AG04450 (cell line): ENCODE results near the gene CCNL2. TPM values are rescaled to one million over a fixed set of nuclear protein-coding genes. Genes with fewer than 3 reads are reported as not detected.

Experiments
- CTCF ChIA-PET: fragments of 300-600, 350-600 bp; formaldehyde crosslinking; extraction: SDS; loops from one replicate; lab custom pipeline; 2022; ENCODE audit warnings: antibody characterized with exemption, inconsistent platforms; lab: Charles Lee
- POLR2A ChIA-PET: fragments of 350-600 bp; formaldehyde crosslinking; extraction: SDS; loops from one replicate; lab custom pipeline; 2021; ENCODE audit warnings: antibody characterized with exemption, inconsistent platforms; lab: Yijun Ruan, JAX
- DNase-seq: peaks from one replicate; pipeline ENCODE4 v3.0.0-alpha.2; 2011; ENCODE audit warnings: low read depth, low spot score
- H3K27ac ChIP-seq: one replicate; pipeline ENCODE4 v1.5.1; 2012; ENCODE audit warnings: low read depth, low read length, control low read depth
- H3K27me3 ChIP-seq: one replicate; pipeline ENCODE4 v1.6.0; 2012; ENCODE audit warnings: low read length; ENCODE audit not compliant: control insufficient read depth, insufficient read depth
- H3K4me3 ChIP-seq: 2 replicates; pipeline ENCODE4 v1.5.1; 2011; ENCODE audit warnings: mild to moderate bottlenecking, low read depth, low read length, control low read depth
- H3K9me3 ChIP-seq: 2 replicates; pipeline ENCODE4 v1.5.1; 2012; ENCODE audit warnings: low read length; ENCODE audit not compliant: control insufficient read depth, insufficient read depth
- polyA plus RNA-seq: library from polyadenylated mRNA; depleted of rRNA; stranded (reverse); fragments of >200 nt; gene quantifications from 2 replicates; pipeline ENCODE4 v1.2.3, GENCODE V29; 2011
- TF ChIP-seq, protein P1 (sequence below): IDR thresholded peaks from 2 replicates; pipeline ENCODE4 v1.5.1; 2011; ENCODE audit warnings: low read depth, low read length, control low read depth, inconsistent platforms

CCNL2 gene
- polyA plus RNA-seq, 1 experiment, result 181 TPM

DNA sequence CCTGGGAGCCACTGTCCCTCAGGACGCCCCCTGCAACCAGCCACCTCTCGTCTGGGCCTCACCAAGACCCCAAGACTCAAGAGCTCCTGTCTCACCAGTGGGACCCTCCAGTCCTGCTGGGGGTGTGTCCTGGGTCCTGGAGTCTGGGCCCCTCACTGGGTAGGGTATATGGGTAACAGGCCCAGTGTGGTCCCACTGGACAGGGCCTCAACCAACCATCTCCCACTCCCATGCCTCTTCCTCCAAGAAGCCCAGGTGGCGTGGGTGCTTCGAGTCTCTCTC, 35.6 kb upstream of the CCNL2 start:
- CTCF ChIA-PET, result no interaction called here

DNA sequence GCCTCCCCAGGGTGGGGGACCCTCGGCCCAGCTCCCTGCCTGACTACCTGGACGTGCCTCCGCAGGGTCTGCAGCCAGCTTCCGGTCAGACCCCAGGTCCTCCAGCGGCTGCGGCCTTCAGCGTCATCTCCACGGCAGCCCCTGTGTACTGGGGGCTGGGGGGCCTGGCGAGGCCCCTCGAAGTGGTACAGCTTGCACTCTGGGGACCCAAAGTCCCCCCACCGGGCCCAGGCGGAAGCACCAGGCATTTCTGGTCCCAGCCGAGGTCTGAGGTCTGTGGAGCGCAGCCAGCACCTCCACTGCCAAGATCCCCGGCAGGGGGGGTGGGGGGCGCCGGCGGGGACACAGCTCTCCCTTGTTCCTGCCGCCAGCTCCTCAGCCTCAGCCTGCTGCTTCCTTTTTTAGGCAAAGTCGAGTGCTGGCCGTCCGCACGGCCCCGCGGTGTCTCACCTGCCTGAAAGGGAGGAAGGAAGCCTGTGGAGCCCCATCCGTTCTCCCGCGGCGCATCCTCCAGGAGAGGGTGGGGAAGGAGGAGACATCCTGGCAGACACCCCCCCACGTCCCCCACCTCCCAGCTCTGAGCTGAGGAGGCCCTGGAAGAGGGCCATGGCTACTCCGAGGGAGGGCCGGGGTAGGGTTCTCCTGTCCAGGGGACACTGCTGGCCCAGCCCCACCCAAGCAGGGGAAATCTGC, 35.1 kb upstream of the CCNL2 start:
- CTCF ChIA-PET, result no interaction called here

More for the DNA sequence above, 35.6 kb upstream of the CCNL2 start:
- Histone ChIP-seq H3K9me3 (no peaks in the 10 kb centered on the region; the same call in 1 of the 2 replicates), H3K27ac (no peak overlapping the region), H3K27me3 (no peaks in the 10 kb centered on the region), H3K4me3 (no peak overlapping the region)
- no peak for DNase-seq
- TF ChIP-seq, protein P1, sequence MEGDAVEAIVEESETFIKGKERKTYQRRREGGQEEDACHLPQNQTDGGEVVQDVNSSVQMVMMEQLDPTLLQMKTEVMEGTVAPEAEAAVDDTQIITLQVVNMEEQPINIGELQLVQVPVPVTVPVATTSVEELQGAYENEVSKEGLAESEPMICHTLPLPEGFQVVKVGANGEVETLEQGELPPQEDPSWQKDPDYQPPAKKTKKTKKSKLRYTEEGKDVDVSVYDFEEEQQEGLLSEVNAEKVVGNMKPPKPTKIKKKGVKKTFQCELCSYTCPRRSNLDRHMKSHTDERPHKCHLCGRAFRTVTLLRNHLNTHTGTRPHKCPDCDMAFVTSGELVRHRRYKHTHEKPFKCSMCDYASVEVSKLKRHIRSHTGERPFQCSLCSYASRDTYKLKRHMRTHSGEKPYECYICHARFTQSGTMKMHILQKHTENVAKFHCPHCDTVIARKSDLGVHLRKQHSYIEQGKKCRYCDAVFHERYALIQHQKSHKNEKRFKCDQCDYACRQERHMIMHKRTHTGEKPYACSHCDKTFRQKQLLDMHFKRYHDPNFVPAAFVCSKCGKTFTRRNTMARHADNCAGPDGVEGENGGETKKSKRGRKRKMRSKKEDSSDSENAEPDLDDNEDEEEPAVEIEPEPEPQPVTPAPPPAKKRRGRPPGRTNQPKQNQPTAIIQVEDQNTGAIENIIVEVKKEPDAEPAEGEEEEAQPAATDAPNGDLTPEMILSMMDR, result no peak
- POLR2A ChIA-PET, result no interaction called here

DNA sequence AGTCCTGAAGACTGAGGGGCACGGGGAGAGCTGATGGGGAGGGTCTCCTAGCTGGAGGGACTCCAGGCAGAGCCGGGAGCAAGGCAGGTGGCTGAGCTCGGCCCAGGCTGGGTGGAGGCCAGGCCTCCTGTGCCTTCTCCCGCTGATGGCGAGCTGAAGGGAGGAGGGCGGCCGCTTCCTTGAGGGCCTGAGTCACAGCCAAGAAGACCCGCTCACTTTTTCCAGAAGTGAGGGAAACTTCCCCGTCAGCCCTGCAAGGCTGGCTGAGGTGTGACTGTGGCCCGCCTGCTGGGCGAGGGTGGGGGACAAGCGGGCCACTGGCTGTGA, 34.6 kb upstream of the CCNL2 start:
- H3K9me3 ChIP-seq, result no peaks in the 10 kb centered on the region; the same call in 1 of the 2 replicates
- ChIA-PET CTCF (no interaction called here), POLR2A (interaction anchor here (1.0 kb wide), 1 partner anchor 27 kb away, joined by 3 read pairs; the partner anchor contains the start of gene MRPL20)
- no peak for DNase-seq
- TF ChIP-seq, protein P1, result no peak
- no peak overlapping the region for H3K27ac ChIP-seq
- no peaks in the 10 kb centered on the region for H3K27me3 ChIP-seq
- H3K4me3 ChIP-seq, result no peak overlapping the region

More for the DNA sequence above, 35.1 kb upstream of the CCNL2 start:
- no peak overlapping the region for H3K27ac ChIP-seq
- no peaks in the 10 kb centered on the region; the same call in 1 of the 2 replicates for H3K9me3 ChIP-seq
- POLR2A ChIA-PET, result interaction anchor here (1.0 kb wide), 1 partner anchor 27 kb away, joined by 3 read pairs; the partner anchor contains the start of gene MRPL20
- no peak for DNase-seq
- H3K27me3 ChIP-seq, result no peaks in the 10 kb centered on the region
- TF ChIP-seq, protein P1, result no peak
- H3K4me3 ChIP-seq, result no peak overlapping the region

DNA sequence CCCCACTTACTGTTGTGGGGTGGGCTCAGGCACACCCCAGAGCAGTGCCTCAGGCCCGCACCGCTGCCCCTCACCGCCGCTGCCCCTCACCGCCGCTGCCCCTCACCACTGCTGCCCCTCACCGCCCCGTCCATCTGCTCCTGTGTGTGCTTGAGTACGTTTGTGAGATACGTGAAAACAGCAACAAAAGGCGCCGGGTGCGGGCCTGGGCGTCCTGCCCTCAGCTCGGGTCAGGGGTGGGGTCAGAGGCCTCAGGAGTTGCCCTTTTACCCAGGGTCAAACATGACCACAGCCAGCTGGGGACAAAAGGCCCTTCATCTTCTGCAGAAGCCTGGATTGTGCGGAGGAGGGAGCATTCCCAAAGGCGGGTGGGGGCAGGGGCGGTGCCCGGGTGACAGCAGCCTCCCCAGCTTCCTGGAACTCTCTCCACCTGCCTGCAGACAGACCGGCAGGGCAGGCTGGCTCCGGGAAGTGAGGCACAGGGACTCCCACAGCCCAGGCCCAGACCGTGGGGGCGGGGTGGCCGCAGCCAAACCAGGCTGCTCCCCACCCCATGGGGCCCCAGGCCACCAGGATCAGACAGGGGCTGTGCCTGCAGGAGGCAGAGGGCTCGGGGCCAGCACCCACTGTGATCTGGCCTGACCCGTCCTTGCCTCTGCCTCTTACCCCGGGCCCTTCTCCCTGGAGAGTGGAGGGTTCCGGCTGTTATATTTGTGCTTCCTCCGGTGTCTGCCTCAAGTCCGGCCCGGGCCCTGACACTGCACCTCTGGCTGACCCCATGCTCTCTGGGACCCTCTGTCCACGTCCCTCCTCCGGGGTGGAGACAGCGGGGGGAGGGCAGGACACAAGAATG, 34.0 kb upstream of the CCNL2 start:
- no peak for DNase-seq
- Histone ChIP-seq H3K27ac (no peak overlapping the region), H3K9me3 (peaks cover 1% of the 10 kb centered on the region; the same call in 1 of the 2 replicates), H3K4me3 (no peak overlapping the region), H3K27me3 (no peaks in the 10 kb centered on the region)
- TF ChIP-seq, protein P1, result no peak
- POLR2A ChIA-PET, result interaction anchor here (1.0 kb wide), 1 partner anchor 26 kb away, joined by 3 read pairs; the partner anchor contains the start of gene MRPL20
- CTCF ChIA-PET, result no interaction called here
